K562 (cell line): ENCODE data around the gene HRH4. TPM values are rescaled to one million over a fixed set of nuclear protein-coding genes. Genes with fewer than 3 reads are reported as not detected.

Source experiments
- ATAC-seq: fragments of 200-7000 bp; cut with Tn5 transposase; 3 replicates; pipeline ENCODE4 v1.9.1; 2020; ENCODE audit warnings: moderate library complexity
- BruUV-seq: library from RNA; stranded (reverse); fragments of 400-500 nt; replicated peaks from 2 replicates; lab custom pipeline; 2021; lab: Mats Ljungman, UMichigan
- CTCF ChIA-PET: fragments of 300-600 bp; formaldehyde crosslinking; extraction: SDS; loops from one replicate; lab custom pipeline; 2021; ENCODE audit warnings: low intra/inter-chr PET ratio; lab: Yijun Ruan, JAX
- POLR2A ChIA-PET: fragments of 300-600, 350-650 bp; sonication (Branson Sonifier 250); formaldehyde crosslinking; extraction: SDS; loops from one replicate; lab custom pipeline; 2021; ENCODE audit warnings: antibody characterized with exemption, inconsistent platforms; lab: Yijun Ruan, JAX
- DNase-seq, 4 experiments: peaks; one replicate each; pipeline versions ENCODE4 v3.0.0 to v3.0.0-alpha.2; 2011 to 2018; ENCODE audit warnings: low spot score in 3 of 4, mixed read lengths in 3 of 4; ENCODE audit errors: extremely low read depth in 1 of 4
- FAIRE-seq: peaks from 2 replicates; lab custom pipeline; 2011; peaks lifted over from hg19 to GRCh38; lab: Jason Lieb, UNC
- H2AFZ ChIP-seq: 2 replicates; pipeline ENCODE4 v1.6.0; 2011; ENCODE audit warnings: low read depth, low read length, control low read depth, inconsistent platforms
- H3K27ac ChIP-seq: fragments of 200-600 bp; 3 replicates; pipeline ENCODE4 v1.8.0; 2011; ENCODE audit warnings: low read depth, mild to moderate bottlenecking, control low read depth, inconsistent platforms, low read length, moderate library complexity, mixed read lengths; ENCODE audit errors: extremely low read depth
- H3K27me3 ChIP-seq, 2 experiments: fragments of 300-600 bp in 1 of 2; 2 replicates in 1 of 2; 3 replicates in 1 of 2; pipeline versions ENCODE4 v1.6.0 to v1.8.0; 2011; ENCODE audit warnings: inconsistent platforms in 2 of 2, low read length in 2 of 2, mild to moderate bottlenecking in 1 of 2, mixed read lengths in 1 of 2, moderate library complexity in 1 of 2; ENCODE audit not compliant: control insufficient read depth in 2 of 2, insufficient read depth in 2 of 2
- H3K36me3 ChIP-seq: fragments of 300-600 bp; 3 replicates; pipeline ENCODE4 v1.8.0; 2011; ENCODE audit warnings: mild to moderate bottlenecking, low read length, inconsistent platforms; ENCODE audit not compliant: control insufficient read depth, insufficient read depth
- H3K4me1 ChIP-seq, 2 experiments: fragments of 200-600 bp in 1 of 2; replicated peaks in 1 of 2; 2 replicates in 1 of 2; 3 replicates in 1 of 2; pipeline versions ENCODE4 v1.5.1 to v1.8.0; 2011; ENCODE audit warnings: inconsistent platforms in 2 of 2, low read length in 2 of 2, mild to moderate bottlenecking in 1 of 2, mixed read lengths in 1 of 2, moderate library complexity in 1 of 2; ENCODE audit not compliant: control insufficient read depth in 2 of 2, insufficient read depth in 2 of 2
- H3K4me2 ChIP-seq: 2 replicates; pipeline ENCODE4 v1.6.1; 2011; ENCODE audit warnings: low read length, control low read depth, inconsistent platforms, mixed read lengths; ENCODE audit not compliant: insufficient read depth
- H3K4me3 ChIP-seq: fragments of 200-600 bp; sonication (generic), shearing (Covaris generic); 2 replicates; pipeline ENCODE4 v1.5.1; 2016; ENCODE audit warnings: control low read depth, inconsistent platforms
- H3K79me2 ChIP-seq: fragments of 200-600 bp; 3 replicates; pipeline ENCODE4 v1.8.0; 2011; ENCODE audit warnings: low read length, inconsistent platforms; ENCODE audit not compliant: control insufficient read depth, insufficient read depth
- H3K9ac ChIP-seq, 2 experiments: 2 replicates each; pipeline versions ENCODE4 v1.6.0 to v1.6.1; 2011; ENCODE audit warnings: low read depth in 2 of 2, low read length in 2 of 2, control low read depth in 1 of 2, inconsistent platforms in 1 of 2, mild to moderate bottlenecking in 1 of 2, mixed read lengths in 1 of 2; ENCODE audit not compliant: insufficient read depth in 1 of 2
- H3K9me1 ChIP-seq: one replicate; pipeline ENCODE4 v1.6.0; 2011; ENCODE audit warnings: inconsistent platforms, mild to moderate bottlenecking, low read length, moderate library complexity; ENCODE audit not compliant: control insufficient read depth, insufficient read depth
- H3K9me3 ChIP-seq: replicated peaks from 2 replicates; pipeline ENCODE4 v1.5.1; 2011; ENCODE audit warnings: low read depth, low read length, inconsistent platforms; ENCODE audit not compliant: control insufficient read depth, insufficient read depth
- H4K20me1 ChIP-seq: replicated peaks from 2 replicates; pipeline ENCODE4 v1.6.1; 2011; ENCODE audit warnings: low read length, inconsistent platforms, mixed read lengths; ENCODE audit not compliant: control insufficient read depth, insufficient read depth
- CEBPB ChIP-seq: fragments of 450-650 bp; IDR thresholded peaks from 2 replicates; pipeline ENCODE4 v1.6.1; 2016; ENCODE audit warnings: missing genetic modification characterization, missing compliant biosample characterization
- IRF9 ChIP-seq: fragments of 450-650 bp; IDR thresholded peaks from 2 replicates; pipeline ENCODE4 v1.6.1; 2016; ENCODE audit warnings: missing biosample characterization, missing genetic modification characterization
- KDM4B ChIP-seq, 2 experiments: fragments of 450-650 bp in 1 of 2; sonication (generic) in 1 of 2; IDR thresholded peaks; 2 replicates each; pipeline ENCODE4 v1.6.1; 2016 to 2017; ENCODE audit warnings: borderline replicate concordance in 2 of 2, antibody characterized with exemption in 1 of 2, low read depth in 1 of 2, mild to moderate bottlenecking in 1 of 2
- MTA3 ChIP-seq: fragments of 450-650 bp; formaldehyde crosslinking; IDR thresholded peaks from 2 replicates; pipeline ENCODE4 v1.6.1; 2017; ENCODE audit warnings: mild to moderate bottlenecking, borderline replicate concordance
- NCOA2 ChIP-seq, 2 experiments: fragments of 450-650 bp; IDR thresholded peaks; 2 replicates each; pipeline ENCODE4 v1.6.1; 2018; ENCODE audit warnings: mild to moderate bottlenecking in 2 of 2, moderate library complexity in 1 of 2; ENCODE audit not compliant: partially characterized antibody in 2 of 2
- NR2C1 ChIP-seq, 2 experiments: fragments of 450-650 bp; IDR thresholded peaks; 2 replicates each; pipeline ENCODE4 v1.6.1; 2017; ENCODE audit warnings: mild to moderate bottlenecking in 2 of 2, antibody characterized with exemption in 1 of 2, inconsistent platforms in 1 of 2, missing compliant biosample characterization in 1 of 2, missing genetic modification characterization in 1 of 2
- SETDB1 ChIP-seq: IDR thresholded peaks from one replicate; pipeline ENCODE4 v1.6.1; 2012; ENCODE audit warnings: low read length, control low read depth, inconsistent platforms
- SNIP1 ChIP-seq: fragments of 450-650 bp; IDR thresholded peaks from 2 replicates; pipeline ENCODE4 v1.7.1; 2017; ENCODE audit warnings: low read depth, mild to moderate bottlenecking
- WGBS: fragments of 100-300 bp; shearing (Covaris generic); methylation state at CpG from one replicate; pipeline ENCODE4 v1.1.6; 2016; ENCODE audit warnings: low coverage, mixed read lengths; ENCODE audit not compliant: insufficient coverage; ENCODE audit errors: missing lambda C conversion rate; 5-methylcytosine and 5-hydroxymethylcytosine counted together
- in situ Hi-C: fragments of 300-500 bp; cut with MboI; formaldehyde crosslinking; loops from 4 replicates; pipeline ENCODE4 v1.15.0; 2018; ENCODE audit warnings: inconsistent platforms, mixed read lengths
- intact Hi-C: fragments of 100-400 bp; cut with micrococcal nuclease; formaldehyde crosslinking; loops from 2 replicates; pipeline ENCODE4 v1.14.2; 2022
- polyA plus RNA-seq, 8 experiments: library from polyadenylated mRNA; depleted of rRNA in 4 of 8; stranded (reverse) in 5 of 8; unstranded in 3 of 8; fragments of >200 nt; fragmentation: Nextera tagmentation in 2 of 8; fragmentation: Illumina TruSeq in 1 of 8; extraction: Ambion mirVana in 2 of 8; extraction: Trizol in 1 of 8; gene quantifications; 2 replicates each; pipeline versions ENCODE4 v1.2.1 to v1.2.3, GENCODE V29; 2011 to 2014; ENCODE audit warnings: inconsistent platforms in 1 of 8, missing spikeins in 1 of 8
- total RNA-seq, 7 experiments: library from RNA; depleted of rRNA in 6 of 7; stranded (reverse); fragments of >200 nt in 6 of 7; fragmentation: Illumina TruSeq in 2 of 7; extraction: Trizol in 2 of 7; gene quantifications; 2 replicates each; pipeline versions ENCODE4 v1.2.1 to v1.2.3, GENCODE V29; 2011 to 2021; ENCODE audit warnings: low replicate concordance in 1 of 7
- TF ChIP-seq, protein P1 (sequence below): fragments of 250-450 bp; sonication (Bioruptor Pico); IDR thresholded peaks from 2 replicates; pipeline ENCODE4 v1.8.0; 2022; ENCODE audit warnings: moderate library complexity, mild to moderate bottlenecking, inconsistent platforms
- TF ChIP-seq, protein P2 (sequence below): fragments of 250-450 bp; sonication (Bioruptor Pico); IDR thresholded peaks from 2 replicates; pipeline ENCODE4 v1.5.0; 2020; ENCODE audit warnings: mild to moderate bottlenecking, borderline replicate concordance

HRH4 gene
- total and polyA plus RNA-seq, 9 of the 15 experiments (the other 6 are each of a cell fraction or from before 2014, with no cell fraction given) = not detected

- in situ Hi-C loops = no loop called here
- no peaks in the 10 kb centered on the region for H3K4me1 ChIP-seq
- TF ChIP-seq, protein P1, sequence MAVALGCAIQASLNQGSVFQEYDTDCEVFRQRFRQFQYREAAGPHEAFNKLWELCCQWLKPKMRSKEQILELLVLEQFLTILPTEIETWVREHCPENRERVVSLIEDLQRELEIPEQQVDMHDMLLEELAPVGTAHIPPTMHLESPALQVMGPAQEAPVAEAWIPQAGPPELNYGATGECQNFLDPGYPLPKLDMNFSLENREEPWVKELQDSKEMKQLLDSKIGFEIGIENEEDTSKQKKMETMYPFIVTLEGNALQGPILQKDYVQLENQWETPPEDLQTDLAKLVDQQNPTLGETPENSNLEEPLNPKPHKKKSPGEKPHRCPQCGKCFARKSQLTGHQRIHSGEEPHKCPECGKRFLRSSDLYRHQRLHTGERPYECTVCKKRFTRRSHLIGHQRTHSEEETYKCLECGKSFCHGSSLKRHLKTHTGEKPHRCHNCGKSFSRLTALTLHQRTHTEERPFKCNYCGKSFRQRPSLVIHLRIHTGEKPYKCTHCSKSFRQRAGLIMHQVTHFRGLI (CRISPR knock-in tag) = no peak
- TF ChIP-seq NCOA2 (IDR thresholded peaks at IDR 0.05; ENCODE audit: partially characterized antibody in 2 of 2) (no peak), NR2C1 (IDR thresholded peaks at IDR 0.05) (no peak), NR2C1 (tag; IDR thresholded peaks at IDR 0.05) (no peak)
- H3K27me3 ChIP-seq = no peaks in the 10 kb centered on the region
- H3K4me3 ChIP-seq = no peak overlapping the region
- 0% methylated on average over 1 of the region's 1 CpG for WGBS
- FAIRE-seq (no peak), ATAC-seq (no peak), DNase-seq (no peak)
- H3K27ac ChIP-seq = no peak overlapping the region
- ChIA-PET CTCF (no interaction called here), POLR2A (no interaction called here)
- no peak overlapping the region for H3K4me2 ChIP-seq
- no TSS peak for BruUV-seq
- no peak overlapping the region for H2AFZ ChIP-seq
- no peaks in the 10 kb centered on the region for H3K36me3 ChIP-seq
- H3K79me2 ChIP-seq = no peaks in the 10 kb centered on the region
- no peak overlapping the region for H3K9ac ChIP-seq
- no peaks in the 10 kb centered on the region for H4K20me1 ChIP-seq
- intact Hi-C loops = no loop called here
- no peaks in the 10 kb centered on the region for H3K9me3 ChIP-seq
- no peaks in the 10 kb centered on the region for H3K9me1 ChIP-seq
These were observed 49.0 kb downstream of the HRH4 start for GRCh38 chr18:24509435-24509834.

- intact Hi-C loops (no loop called here), in situ Hi-C loops (no loop called here)
- H3K9ac ChIP-seq = no peak overlapping the region
- no peaks in the 10 kb centered on the region for H4K20me1 ChIP-seq
- WGBS = 5% methylated on average over 2 of the region's 2 CpGs
- BruUV-seq = no TSS peak
- H3K36me3 ChIP-seq = no peaks in the 10 kb centered on the region
- POLR2A ChIA-PET = no interaction called here
- no peak overlapping the region for H2AFZ ChIP-seq
- peak; percentile 92 for ATAC-seq
- FAIRE-seq = peak; percentile 88
- H3K9me1 ChIP-seq = no peaks in the 10 kb centered on the region
- H3K27ac ChIP-seq = no peak overlapping the region
- H3K4me3 ChIP-seq = no peak overlapping the region
- no peaks in the 10 kb centered on the region for H3K79me2 ChIP-seq
- DNase-seq = peak; percentile 54 to 77 (median 70)
- no peaks in the 10 kb centered on the region for H3K27me3 ChIP-seq
- CTCF ChIA-PET = no interaction called here
- no peaks in the 10 kb centered on the region for H3K4me1 ChIP-seq
- H3K4me2 ChIP-seq = no peak overlapping the region
- no peaks in the 10 kb centered on the region for H3K9me3 ChIP-seq
- no peak for TF ChIP-seq KDM4B (IDR thresholded peaks at IDR 0.05; ENCODE audit: borderline replicate concordance in 2 of 2, low read depth in 1 of 2)
- peak; percentile 19; the same call in 1 of the 2 replicates for TF ChIP-seq CEBPB
- no peak for TF ChIP-seq SNIP1
- no peak for TF ChIP-seq IRF9 (tag)
- TF ChIP-seq SETDB1 = no peak
- TF ChIP-seq MTA3 = no peak
- TF ChIP-seq, protein P2, sequence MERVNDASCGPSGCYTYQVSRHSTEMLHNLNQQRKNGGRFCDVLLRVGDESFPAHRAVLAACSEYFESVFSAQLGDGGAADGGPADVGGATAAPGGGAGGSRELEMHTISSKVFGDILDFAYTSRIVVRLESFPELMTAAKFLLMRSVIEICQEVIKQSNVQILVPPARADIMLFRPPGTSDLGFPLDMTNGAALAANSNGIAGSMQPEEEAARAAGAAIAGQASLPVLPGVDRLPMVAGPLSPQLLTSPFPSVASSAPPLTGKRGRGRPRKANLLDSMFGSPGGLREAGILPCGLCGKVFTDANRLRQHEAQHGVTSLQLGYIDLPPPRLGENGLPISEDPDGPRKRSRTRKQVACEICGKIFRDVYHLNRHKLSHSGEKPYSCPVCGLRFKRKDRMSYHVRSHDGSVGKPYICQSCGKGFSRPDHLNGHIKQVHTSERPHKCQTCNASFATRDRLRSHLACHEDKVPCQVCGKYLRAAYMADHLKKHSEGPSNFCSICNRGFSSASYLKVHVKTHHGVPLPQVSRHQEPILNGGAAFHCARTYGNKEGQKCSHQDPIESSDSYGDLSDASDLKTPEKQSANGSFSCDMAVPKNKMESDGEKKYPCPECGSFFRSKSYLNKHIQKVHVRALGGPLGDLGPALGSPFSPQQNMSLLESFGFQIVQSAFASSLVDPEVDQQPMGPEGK (CRISPR knock-in tag) = no peak
These were observed 54.0 kb downstream of the HRH4 start for GRCh38 chr18:24514439-24514838.
